Liver (tissue), 3 donors: ENCODE measurements around the gene TNFSF4.

Experiments used
- EGR1 ChIP-seq, 2 donors: IDR thresholded peaks; 2 replicates each; pipeline ENCODE4 v1.6.1; 2016 to 2018; ENCODE audit warnings: antibody characterized with exemption in 2 of 2, low read depth in 2 of 2
- FOXA1 ChIP-seq: IDR thresholded peaks from 2 replicates; pipeline ENCODE4 v1.6.1; 2016; ENCODE audit warnings: antibody characterized with exemption
- MAX ChIP-seq: IDR thresholded peaks from 2 replicates; pipeline ENCODE4 v1.6.1; 2016; ENCODE audit warnings: antibody characterized with exemption
- NR2F2 ChIP-seq: IDR thresholded peaks from 2 replicates; pipeline ENCODE4 v1.6.1; 2016; ENCODE audit warnings: antibody characterized with exemption
- RAD21 ChIP-seq, 2 donors: IDR thresholded peaks; 2 replicates each; pipeline ENCODE4 v1.6.1; 2016; ENCODE audit warnings: antibody characterized with exemption in 2 of 2, mild to moderate bottlenecking in 2 of 2
- TAF1 ChIP-seq: conservative IDR thresholded peaks from 2 replicates; pipeline ENCODE4 v1.6.1; 2016; ENCODE audit warnings: antibody characterized with exemption, mild to moderate bottlenecking
- YY1 ChIP-seq: IDR thresholded peaks from 2 replicates; pipeline ENCODE4 v1.6.1; 2016; ENCODE audit warnings: antibody characterized with exemption, mild to moderate bottlenecking
- TF ChIP-seq, protein P1 (sequence below): IDR thresholded peaks from 2 replicates; pipeline ENCODE4 v1.6.1; 2016; ENCODE audit warnings: antibody characterized with exemption, mild to moderate bottlenecking
- TF ChIP-seq, protein P2 (sequence below): fragments of 150-350 bp; IDR thresholded peaks from 2 replicates; pipeline ENCODE4 v1.5.1; 2017; ENCODE audit warnings: improper control_type of control experiment, low read depth, low read length; ENCODE audit not compliant: missing input control
- TF ChIP-seq, protein P3 (sequence below): IDR thresholded peaks from 2 replicates; pipeline ENCODE4 v1.6.1; 2016; ENCODE audit warnings: antibody characterized with exemption
- donor health status: healthy.
- donor health status: healthy.

- TF ChIP-seq, protein P1, sequence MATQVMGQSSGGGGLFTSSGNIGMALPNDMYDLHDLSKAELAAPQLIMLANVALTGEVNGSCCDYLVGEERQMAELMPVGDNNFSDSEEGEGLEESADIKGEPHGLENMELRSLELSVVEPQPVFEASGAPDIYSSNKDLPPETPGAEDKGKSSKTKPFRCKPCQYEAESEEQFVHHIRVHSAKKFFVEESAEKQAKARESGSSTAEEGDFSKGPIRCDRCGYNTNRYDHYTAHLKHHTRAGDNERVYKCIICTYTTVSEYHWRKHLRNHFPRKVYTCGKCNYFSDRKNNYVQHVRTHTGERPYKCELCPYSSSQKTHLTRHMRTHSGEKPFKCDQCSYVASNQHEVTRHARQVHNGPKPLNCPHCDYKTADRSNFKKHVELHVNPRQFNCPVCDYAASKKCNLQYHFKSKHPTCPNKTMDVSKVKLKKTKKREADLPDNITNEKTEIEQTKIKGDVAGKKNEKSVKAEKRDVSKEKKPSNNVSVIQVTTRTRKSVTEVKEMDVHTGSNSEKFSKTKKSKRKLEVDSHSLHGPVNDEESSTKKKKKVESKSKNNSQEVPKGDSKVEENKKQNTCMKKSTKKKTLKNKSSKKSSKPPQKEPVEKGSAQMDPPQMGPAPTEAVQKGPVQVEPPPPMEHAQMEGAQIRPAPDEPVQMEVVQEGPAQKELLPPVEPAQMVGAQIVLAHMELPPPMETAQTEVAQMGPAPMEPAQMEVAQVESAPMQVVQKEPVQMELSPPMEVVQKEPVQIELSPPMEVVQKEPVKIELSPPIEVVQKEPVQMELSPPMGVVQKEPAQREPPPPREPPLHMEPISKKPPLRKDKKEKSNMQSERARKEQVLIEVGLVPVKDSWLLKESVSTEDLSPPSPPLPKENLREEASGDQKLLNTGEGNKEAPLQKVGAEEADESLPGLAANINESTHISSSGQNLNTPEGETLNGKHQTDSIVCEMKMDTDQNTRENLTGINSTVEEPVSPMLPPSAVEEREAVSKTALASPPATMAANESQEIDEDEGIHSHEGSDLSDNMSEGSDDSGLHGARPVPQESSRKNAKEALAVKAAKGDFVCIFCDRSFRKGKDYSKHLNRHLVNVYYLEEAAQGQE: no peak
- no peak for TF ChIP-seq EGR1 (IDR thresholded peaks at IDR 0.05; ENCODE audit: low read depth in 2 of 2)
- TF ChIP-seq, protein P2, sequence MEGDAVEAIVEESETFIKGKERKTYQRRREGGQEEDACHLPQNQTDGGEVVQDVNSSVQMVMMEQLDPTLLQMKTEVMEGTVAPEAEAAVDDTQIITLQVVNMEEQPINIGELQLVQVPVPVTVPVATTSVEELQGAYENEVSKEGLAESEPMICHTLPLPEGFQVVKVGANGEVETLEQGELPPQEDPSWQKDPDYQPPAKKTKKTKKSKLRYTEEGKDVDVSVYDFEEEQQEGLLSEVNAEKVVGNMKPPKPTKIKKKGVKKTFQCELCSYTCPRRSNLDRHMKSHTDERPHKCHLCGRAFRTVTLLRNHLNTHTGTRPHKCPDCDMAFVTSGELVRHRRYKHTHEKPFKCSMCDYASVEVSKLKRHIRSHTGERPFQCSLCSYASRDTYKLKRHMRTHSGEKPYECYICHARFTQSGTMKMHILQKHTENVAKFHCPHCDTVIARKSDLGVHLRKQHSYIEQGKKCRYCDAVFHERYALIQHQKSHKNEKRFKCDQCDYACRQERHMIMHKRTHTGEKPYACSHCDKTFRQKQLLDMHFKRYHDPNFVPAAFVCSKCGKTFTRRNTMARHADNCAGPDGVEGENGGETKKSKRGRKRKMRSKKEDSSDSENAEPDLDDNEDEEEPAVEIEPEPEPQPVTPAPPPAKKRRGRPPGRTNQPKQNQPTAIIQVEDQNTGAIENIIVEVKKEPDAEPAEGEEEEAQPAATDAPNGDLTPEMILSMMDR: no peak
- TF ChIP-seq, protein P3, sequence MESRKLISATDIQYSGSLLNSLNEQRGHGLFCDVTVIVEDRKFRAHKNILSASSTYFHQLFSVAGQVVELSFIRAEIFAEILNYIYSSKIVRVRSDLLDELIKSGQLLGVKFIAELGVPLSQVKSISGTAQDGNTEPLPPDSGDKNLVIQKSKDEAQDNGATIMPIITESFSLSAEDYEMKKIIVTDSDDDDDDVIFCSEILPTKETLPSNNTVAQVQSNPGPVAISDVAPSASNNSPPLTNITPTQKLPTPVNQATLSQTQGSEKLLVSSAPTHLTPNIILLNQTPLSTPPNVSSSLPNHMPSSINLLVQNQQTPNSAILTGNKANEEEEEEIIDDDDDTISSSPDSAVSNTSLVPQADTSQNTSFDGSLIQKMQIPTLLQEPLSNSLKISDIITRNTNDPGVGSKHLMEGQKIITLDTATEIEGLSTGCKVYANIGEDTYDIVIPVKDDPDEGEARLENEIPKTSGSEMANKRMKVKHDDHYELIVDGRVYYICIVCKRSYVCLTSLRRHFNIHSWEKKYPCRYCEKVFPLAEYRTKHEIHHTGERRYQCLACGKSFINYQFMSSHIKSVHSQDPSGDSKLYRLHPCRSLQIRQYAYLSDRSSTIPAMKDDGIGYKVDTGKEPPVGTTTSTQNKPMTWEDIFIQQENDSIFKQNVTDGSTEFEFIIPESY: no peak
- TF ChIP-seq TAF1: no peak
- TF ChIP-seq FOXA1: no peak
- TF ChIP-seq MAX: no peak
- TF ChIP-seq YY1: no peak
- no peak for TF ChIP-seq NR2F2
- no peak for TF ChIP-seq RAD21 (IDR thresholded peaks at IDR 0.05)
These were observed 67.4 kb downstream of the TNFSF4 start for GRCh38 chr1:173139706-173140105.
